Esophagus squamous epithelium (tissue), 4 donors: ENCODE measurements around the gene RASGRP4.

Experiments used
- POLR2A ChIP-seq, 4 donors: fragments of 450-650 bp; IDR thresholded peaks; one replicate each; pipeline ENCODE4 v1.6.1; 2017; ENCODE audit warnings: antibody characterized with exemption in 4 of 4, mild to moderate bottlenecking in 4 of 4, moderate library complexity in 3 of 4
- TF ChIP-seq, protein P1 (sequence below), 6 experiments: fragments of 450-650 bp in 4 of 6; fragments of 200-600 bp in 2 of 6; sonication (generic) in 2 of 6; IDR thresholded peaks; one replicate each; pipeline ENCODE4 v1.5.1; 2016 to 2019; ENCODE audit warnings: antibody characterized with exemption in 6 of 6, mild to moderate bottlenecking in 4 of 6, moderate library complexity in 4 of 6

DNA sequence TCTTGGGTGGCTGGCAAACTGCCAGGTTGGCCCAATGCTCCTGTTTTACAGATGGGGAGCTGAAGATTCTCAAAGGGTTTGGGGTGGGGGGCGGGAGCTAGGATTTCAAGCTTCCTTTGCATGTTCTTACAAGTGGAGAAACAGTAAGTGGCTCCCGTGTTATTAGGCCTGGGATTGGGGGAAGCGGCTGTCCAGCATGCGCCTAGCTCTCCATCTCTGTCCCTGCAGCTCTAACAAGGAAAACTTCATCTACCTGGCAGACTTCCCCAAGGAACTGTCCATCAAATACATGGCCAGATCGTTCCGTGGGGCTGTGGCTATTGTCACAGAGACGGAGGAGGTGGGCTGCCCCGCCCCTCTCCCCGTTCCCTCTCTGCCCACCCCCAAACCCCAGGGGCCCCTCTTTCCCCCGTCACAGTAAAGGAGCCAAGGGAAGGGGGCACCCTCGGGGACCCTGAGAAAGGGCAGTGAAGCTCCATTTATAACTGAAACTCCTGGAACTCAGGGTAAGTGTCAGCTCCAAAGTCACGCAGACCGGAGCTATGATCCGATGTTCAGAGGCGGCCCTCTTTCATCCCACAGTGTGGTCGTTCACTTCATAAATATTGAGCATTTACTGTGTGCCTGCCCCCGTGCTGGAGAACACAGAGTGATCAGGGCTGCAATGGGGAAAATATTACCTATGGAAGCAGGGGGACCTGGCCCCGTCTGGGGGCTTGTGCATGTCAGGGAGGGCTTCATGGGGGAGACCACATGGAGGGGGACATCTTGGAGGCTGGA lies 66.6 kb downstream of the RASGRP4 start:
- TF ChIP-seq, protein P1, sequence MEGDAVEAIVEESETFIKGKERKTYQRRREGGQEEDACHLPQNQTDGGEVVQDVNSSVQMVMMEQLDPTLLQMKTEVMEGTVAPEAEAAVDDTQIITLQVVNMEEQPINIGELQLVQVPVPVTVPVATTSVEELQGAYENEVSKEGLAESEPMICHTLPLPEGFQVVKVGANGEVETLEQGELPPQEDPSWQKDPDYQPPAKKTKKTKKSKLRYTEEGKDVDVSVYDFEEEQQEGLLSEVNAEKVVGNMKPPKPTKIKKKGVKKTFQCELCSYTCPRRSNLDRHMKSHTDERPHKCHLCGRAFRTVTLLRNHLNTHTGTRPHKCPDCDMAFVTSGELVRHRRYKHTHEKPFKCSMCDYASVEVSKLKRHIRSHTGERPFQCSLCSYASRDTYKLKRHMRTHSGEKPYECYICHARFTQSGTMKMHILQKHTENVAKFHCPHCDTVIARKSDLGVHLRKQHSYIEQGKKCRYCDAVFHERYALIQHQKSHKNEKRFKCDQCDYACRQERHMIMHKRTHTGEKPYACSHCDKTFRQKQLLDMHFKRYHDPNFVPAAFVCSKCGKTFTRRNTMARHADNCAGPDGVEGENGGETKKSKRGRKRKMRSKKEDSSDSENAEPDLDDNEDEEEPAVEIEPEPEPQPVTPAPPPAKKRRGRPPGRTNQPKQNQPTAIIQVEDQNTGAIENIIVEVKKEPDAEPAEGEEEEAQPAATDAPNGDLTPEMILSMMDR (IDR thresholded peaks at IDR 0.05): no peak
- no peak for TF ChIP-seq POLR2A (IDR thresholded peaks at IDR 0.05)
